ENCODE results near the gene GPR45.

The GPR45 gene

DNA sequence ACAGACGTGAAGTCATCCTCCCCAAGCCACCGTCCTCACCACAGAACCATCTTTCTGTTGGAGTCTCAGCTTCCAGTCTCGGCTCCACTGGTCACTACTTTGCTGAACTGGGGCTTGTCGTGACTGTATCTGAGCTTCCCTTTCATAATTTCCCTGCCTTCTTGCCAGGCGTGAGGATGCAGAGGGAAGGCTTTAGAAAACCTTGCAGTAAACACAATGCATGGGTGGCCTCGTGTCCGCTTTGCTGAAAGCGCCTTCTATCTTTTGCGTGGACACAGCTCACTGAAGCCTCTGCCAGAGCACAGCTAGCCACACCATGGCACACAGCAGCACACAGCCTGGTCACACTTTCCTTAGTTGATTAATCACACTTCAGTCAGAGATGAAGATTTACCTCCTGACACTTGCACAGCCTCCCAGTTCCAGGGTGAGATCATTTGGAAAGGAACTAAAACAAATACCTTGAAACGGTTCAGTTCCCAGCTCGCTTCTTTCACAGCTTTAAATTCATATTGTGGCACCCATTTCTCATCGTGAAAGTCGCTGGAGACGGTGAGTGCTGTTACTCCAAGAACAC lies 2.8 kb upstream of the GPR45 start:
- Histone ChIP-seq H3K4me3 (ENCODE audit: low read depth, low read length) (no peak overlapping the region), H3K9me3 (no peaks in the 10 kb centered on the region), H3K36me3 (no peaks in the 10 kb centered on the region), H3K4me1 (peaks cover 3% of the 10 kb centered on the region; the same call in 1 of the 2 replicates), H3K27me3 (no peaks in the 10 kb centered on the region)
- TF ChIP-seq CTCF (IDR thresholded peaks at IDR 0.05; ENCODE audit: low read depth, low read length) = no peak
- DNase-seq = no peak

- Histone ChIP-seq H3K27me3 (no peaks in the 10 kb centered on the region), H3K36me3 (no peaks in the 10 kb centered on the region), H3K4me1 (peaks cover 3% of the 10 kb centered on the region; the same call in 1 of the 2 replicates), H3K9me3 (no peaks in the 10 kb centered on the region), H3K4me3 (ENCODE audit: low read depth, low read length) (no peak overlapping the region)
- no peak for TF ChIP-seq CTCF (IDR thresholded peaks at IDR 0.05; ENCODE audit: low read depth, low read length)
- DNase-seq = no peak
These were observed 1.6 kb upstream of the GPR45 start for GRCh38 chr2:105239924-105240323.

- no peak overlapping the region for H3K4me3 ChIP-seq (ENCODE audit: low read depth, low read length)
- no peaks in the 10 kb centered on the region for H3K27me3 ChIP-seq
- no peaks in the 10 kb centered on the region for H3K9me3 ChIP-seq
- no peak for DNase-seq
- TF ChIP-seq CTCF (IDR thresholded peaks at IDR 0.05; ENCODE audit: low read depth, low read length) = no peak
- H3K4me1 ChIP-seq = no peaks in the 10 kb centered on the region
- H3K36me3 ChIP-seq = no peaks in the 10 kb centered on the region
These were observed 897 bp downstream of the GPR45 start for GRCh38 chr2:105242286-105242993.

DNA sequence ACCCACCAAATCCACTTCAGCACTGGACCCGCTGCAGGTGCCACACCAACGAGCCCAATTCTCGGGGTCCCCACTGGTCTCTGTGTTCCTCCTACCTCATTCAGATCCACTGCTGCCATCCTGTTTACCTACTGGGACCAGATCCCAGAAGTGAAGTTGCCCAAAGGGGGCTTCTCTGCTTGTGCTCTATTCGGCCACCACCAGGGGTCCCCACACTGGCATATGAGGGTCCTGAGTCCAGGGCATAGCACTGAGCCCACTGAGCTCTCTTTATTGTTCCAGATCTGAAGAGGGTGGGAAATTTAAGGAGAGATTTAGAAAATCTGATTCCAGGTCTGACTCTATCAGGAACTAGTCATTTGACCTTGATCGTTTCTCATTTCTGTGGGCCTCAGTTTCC lies 2.4 kb downstream of the GPR45 start:
- H3K9me3 ChIP-seq = no peaks in the 10 kb centered on the region
- H3K36me3 ChIP-seq = no peaks in the 10 kb centered on the region
- no peak overlapping the region for H3K4me3 ChIP-seq (ENCODE audit: low read depth, low read length)
- no peaks in the 10 kb centered on the region for H3K27me3 ChIP-seq
- peak; percentile 38 for DNase-seq
- TF ChIP-seq CTCF (IDR thresholded peaks at IDR 0.05; ENCODE audit: low read depth, low read length) = peak; percentile 48
- no peaks in the 10 kb centered on the region for H3K4me1 ChIP-seq

DNA sequence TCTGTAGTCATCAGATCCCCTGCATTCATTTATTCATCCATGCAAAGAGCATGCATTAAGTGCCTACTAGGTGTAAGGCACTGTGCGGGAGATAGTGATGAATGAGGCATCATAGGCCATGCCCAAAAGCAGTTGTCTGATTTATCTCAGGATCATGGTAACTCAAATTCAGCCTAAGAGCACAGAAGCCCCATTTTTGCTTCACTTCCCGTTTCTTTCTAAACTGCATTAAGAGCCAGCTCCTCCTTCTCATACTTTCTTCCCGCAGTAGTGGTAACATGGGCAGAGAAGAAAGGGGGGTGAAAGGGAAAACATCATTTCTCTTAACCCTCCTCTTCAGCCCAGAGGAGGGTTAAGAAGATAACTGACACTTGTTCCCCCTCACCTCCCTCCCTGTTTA lies 2.9 kb downstream of the GPR45 start:
- Histone ChIP-seq H3K9me3 (no peaks in the 10 kb centered on the region), H3K27me3 (no peaks in the 10 kb centered on the region), H3K4me1 (no peaks in the 10 kb centered on the region), H3K4me3 (ENCODE audit: low read depth, low read length) (no peak overlapping the region), H3K36me3 (no peaks in the 10 kb centered on the region)
- no peak for DNase-seq
- no peak for TF ChIP-seq CTCF (IDR thresholded peaks at IDR 0.05; ENCODE audit: low read depth, low read length)

- H3K4me1 ChIP-seq = no peaks in the 10 kb centered on the region
- no peaks in the 10 kb centered on the region for H3K27me3 ChIP-seq
- no peak for TF ChIP-seq CTCF (IDR thresholded peaks at IDR 0.05; ENCODE audit: low read depth, low read length)
- no peak overlapping the region for H3K4me3 ChIP-seq (ENCODE audit: low read depth, low read length)
- no peaks in the 10 kb centered on the region for H3K36me3 ChIP-seq
- peak; percentile 30 for DNase-seq
- no peaks in the 10 kb centered on the region for H3K9me3 ChIP-seq
These were observed 7.0 kb downstream of the GPR45 start for GRCh38 chr2:105248316-105249070.

All from BE2C (cell line).